Effector memory CD8-positive, alpha-beta T cell (primary cell): Measurements from ENCODE around the gene CHD2.

Source experiments
- ATAC-seq: fragments of 150-1000 bp; cut with Tn5 transposase; replicated peaks from 2 replicates; pipeline ENCODE4 v1.10.0; 2021; ENCODE audit warnings: mild to moderate bottlenecking, moderate library complexity
- DNase-seq, 3 experiments: peaks; one replicate each; pipeline ENCODE4 v3.0.0; 2021
- H3K27ac Mint-ChIP-seq, 2 donors: one replicate each; pipeline ENCODE4 v1.8.0; 2022; ENCODE audit warnings: mild to moderate bottlenecking in 2 of 2, mixed read lengths in 2 of 2, moderate library complexity in 2 of 2
- H3K27me3 Mint-ChIP-seq, 2 donors: one replicate each; pipeline ENCODE4 v1.8.0; 2022; ENCODE audit warnings: mixed read lengths in 2 of 2
- H3K36me3 Mint-ChIP-seq: one replicate; pipeline ENCODE4 v1.8.0; 2022; ENCODE audit warnings: mild to moderate bottlenecking, moderate library complexity, mixed read lengths; ENCODE audit not compliant: insufficient read depth
- H3K4me1 Mint-ChIP-seq, 2 donors: one replicate each; pipeline ENCODE4 v1.8.0; 2022; ENCODE audit warnings: low read depth in 2 of 2, mixed read lengths in 2 of 2
- H3K4me3 Mint-ChIP-seq, 2 donors: one replicate each; pipeline ENCODE4 v1.8.0; 2022; ENCODE audit warnings: mild to moderate bottlenecking in 2 of 2, mixed read lengths in 2 of 2, moderate library complexity in 2 of 2
- H3K9me3 Mint-ChIP-seq, 2 donors: one replicate each; pipeline ENCODE4 v1.8.0; 2022; ENCODE audit warnings: mixed read lengths in 2 of 2

The CHD2 gene

GRCh38 chr15:92891533-92892200 is 8.5 kb upstream of the CHD2 start:
- Mint-ChIP-seq H3K4me3 (peak overlapping the region; percentile 61 to 99), H3K9me3 (no peaks in the 10 kb centered on the region), H3K4me1 (peaks cover 34 to 56% of the 10 kb centered on the region in 2 donors), H3K27me3 (no peaks in the 10 kb centered on the region), H3K27ac (peak overlapping the region; percentile 52 to 78), H3K36me3 (peaks cover 100% of the 10 kb centered on the region)
- no peak for DNase-seq
- no peak for ATAC-seq

GRCh38 chr15:92892201-92892555 is 7.9 kb upstream of the CHD2 start:
- Mint-ChIP-seq H3K36me3 (peaks cover 100% of the 10 kb centered on the region), H3K4me3 (peak overlapping the region in 1 of 2 donors; percentile 99), H3K27ac (no peak overlapping the region), H3K27me3 (no peaks in the 10 kb centered on the region), H3K9me3 (no peaks in the 10 kb centered on the region), H3K4me1 (peaks cover 35 to 56% of the 10 kb centered on the region in 2 donors)
- ATAC-seq (no peak), DNase-seq (no peak)

DNA sequence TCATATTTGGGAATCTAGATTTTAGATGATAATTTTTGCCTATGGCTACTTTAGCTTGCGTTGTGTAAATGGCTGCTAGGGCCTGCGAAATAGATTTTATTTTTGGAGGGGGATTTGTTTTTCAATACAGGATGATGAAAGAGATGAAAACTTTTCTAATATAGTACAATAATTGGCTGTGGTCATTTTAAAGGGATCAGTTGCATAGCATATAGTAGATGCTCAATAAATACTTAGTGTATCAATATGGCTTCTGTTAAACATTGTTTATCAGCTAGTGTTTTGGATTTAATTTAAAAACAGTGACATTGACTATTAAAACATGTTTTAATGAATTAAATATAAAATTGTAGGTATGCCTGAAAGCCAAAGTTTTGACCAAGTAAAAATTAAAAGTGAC is 6.9 kb upstream of the CHD2 start:
- ATAC-seq, result no peak
- H3K27me3 Mint-ChIP-seq, result no peaks in the 10 kb centered on the region
- peak overlapping the region in 1 of 2 donors; percentile 5 for H3K27ac Mint-ChIP-seq
- H3K4me3 Mint-ChIP-seq, result no peak overlapping the region
- DNase-seq, result no peak
- H3K9me3 Mint-ChIP-seq, result no peaks in the 10 kb centered on the region
- peaks cover 100% of the 10 kb centered on the region for H3K36me3 Mint-ChIP-seq
- peaks cover 32 to 54% of the 10 kb centered on the region in 2 donors for H3K4me1 Mint-ChIP-seq

GRCh38 chr15:92896561-92896960 is 3.6 kb upstream of the CHD2 start:
- DNase-seq (no peak), ATAC-seq (no peak)
- peaks cover 29 to 43% of the 10 kb centered on the region in 2 donors for H3K4me1 Mint-ChIP-seq
- H3K9me3 Mint-ChIP-seq, result peaks cover 2 to 10% of the 10 kb centered on the region in 2 donors
- no peaks in the 10 kb centered on the region for H3K27me3 Mint-ChIP-seq
- H3K27ac Mint-ChIP-seq, result peak overlapping the region; percentile 12 to 91
- peaks cover 99% of the 10 kb centered on the region for H3K36me3 Mint-ChIP-seq
- peak overlapping the region; percentile 41 to 52 for H3K4me3 Mint-ChIP-seq

- no peak for DNase-seq
- ATAC-seq, result no peak
- Mint-ChIP-seq H3K4me1 (peaks cover 29 to 43% of the 10 kb centered on the region in 2 donors), H3K9me3 (peaks cover 2 to 10% of the 10 kb centered on the region in 2 donors), H3K36me3 (peaks cover 96% of the 10 kb centered on the region), H3K4me3 (peak overlapping the region in 1 of 2 donors; percentile 52), H3K27ac (peak overlapping the region; percentile 12 to 91), H3K27me3 (no peaks in the 10 kb centered on the region)
Measured at GRCh38 chr15:92897620-92898019, 2.5 kb upstream of the CHD2 start.

DNA sequence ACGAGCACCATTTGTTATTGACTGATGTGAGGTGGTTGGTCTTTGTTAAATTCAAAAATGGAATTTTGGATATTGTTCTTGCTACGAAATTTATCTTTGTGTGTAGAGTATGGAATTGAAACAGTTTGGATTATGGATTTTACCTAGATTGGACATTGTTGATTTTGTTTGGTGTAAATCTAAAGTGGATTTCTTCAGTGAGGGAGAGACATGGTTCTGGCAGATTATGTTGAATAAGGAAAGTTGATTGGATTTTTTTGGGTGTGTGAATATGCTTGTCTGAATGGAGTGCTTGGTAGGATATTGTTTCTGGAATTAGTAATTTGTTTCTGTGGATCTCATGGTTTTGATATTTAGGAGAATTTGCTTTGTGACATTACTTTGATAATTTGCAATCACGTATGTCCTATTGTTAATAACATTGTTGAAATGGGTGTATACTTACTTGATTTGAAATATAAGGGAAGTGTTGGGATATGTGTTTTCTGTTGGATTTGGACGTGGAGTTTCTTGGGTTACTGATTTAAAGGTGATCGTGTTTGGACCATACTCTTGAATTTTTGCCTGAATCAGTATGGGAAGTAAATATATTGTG is 1.0 kb upstream of the CHD2 start:
- no peak for ATAC-seq
- peak overlapping the region; percentile 99 to 100 for H3K27ac Mint-ChIP-seq
- no peak for DNase-seq
- peaks cover 96% of the 10 kb centered on the region for H3K36me3 Mint-ChIP-seq
- H3K4me3 Mint-ChIP-seq, result peak overlapping the region; percentile 94 to 98
- H3K9me3 Mint-ChIP-seq, result peaks cover 2 to 10% of the 10 kb centered on the region in 2 donors
- peaks cover 34 to 52% of the 10 kb centered on the region in 2 donors for H3K4me1 Mint-ChIP-seq
- H3K27me3 Mint-ChIP-seq, result no peaks in the 10 kb centered on the region

DNA sequence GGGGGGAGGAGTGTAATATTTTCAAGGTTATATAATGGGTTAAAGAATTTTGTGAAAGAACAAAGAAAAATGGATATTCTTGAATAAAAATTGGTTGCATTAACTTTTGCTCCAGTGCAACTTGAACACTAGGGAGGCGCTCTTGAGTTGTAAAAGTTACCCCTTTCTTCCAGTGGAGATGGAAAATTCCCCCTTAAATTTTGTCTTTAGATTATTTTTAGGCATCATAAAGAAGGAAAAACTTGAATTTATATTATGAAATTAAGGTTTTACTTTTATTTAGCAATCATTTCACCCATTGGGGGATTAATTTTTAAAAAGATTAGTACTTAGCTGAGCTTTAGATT is 550 bp upstream of the CHD2 start:
- Mint-ChIP-seq H3K36me3 (peaks cover 96% of the 10 kb centered on the region), H3K4me3 (peak overlapping the region; percentile 94 to 98), H3K9me3 (peaks cover 2 to 10% of the 10 kb centered on the region in 2 donors), H3K27me3 (no peaks in the 10 kb centered on the region), H3K27ac (peak overlapping the region; percentile 99 to 100), H3K4me1 (peaks cover 37 to 53% of the 10 kb centered on the region in 2 donors)
- DNase-seq (no peak), ATAC-seq (no peak)

- Mint-ChIP-seq H3K9me3 (peaks cover 2 to 10% of the 10 kb centered on the region in 2 donors), H3K4me3 (peak overlapping the region; percentile 94 to 98), H3K27ac (peak overlapping the region; percentile 99 to 100), H3K4me1 (peaks cover 35 to 53% of the 10 kb centered on the region in 2 donors), H3K27me3 (no peaks in the 10 kb centered on the region), H3K36me3 (peaks cover 91% of the 10 kb centered on the region)
- DNase-seq (no peak), ATAC-seq (no peak)
Measured at GRCh38 chr15:92900731-92901071, 577 bp downstream of the CHD2 start.

- Mint-ChIP-seq H3K4me1 (peaks cover 38 to 57% of the 10 kb centered on the region in 2 donors), H3K27ac (peak overlapping the region; percentile 99 to 100)
- no peak for DNase-seq
Measured at GRCh38 chr15:92901072-92901761, 1.1 kb downstream of the CHD2 start.

DNA sequence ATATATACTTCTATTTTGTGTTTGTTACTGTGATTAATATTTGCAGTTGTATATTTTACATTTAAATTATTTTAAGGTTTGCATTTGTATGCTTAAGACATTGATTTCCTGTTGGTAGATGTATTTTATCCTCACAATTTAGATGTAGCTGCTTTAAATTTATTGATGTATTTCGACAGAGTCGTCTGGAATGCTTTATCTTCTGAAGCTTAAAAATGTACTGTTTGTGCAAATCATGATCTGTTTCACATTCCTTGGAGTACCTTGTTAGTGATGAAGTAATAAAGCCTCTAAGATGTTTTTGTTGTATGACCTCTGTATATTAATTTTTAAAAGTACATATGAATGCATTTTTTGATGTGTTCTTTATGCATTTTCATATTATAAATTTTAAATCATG is 1.9 kb downstream of the CHD2 start:
- Mint-ChIP-seq H3K4me1 (peaks cover 39 to 57% of the 10 kb centered on the region in 2 donors), H3K36me3 (peaks cover 91% of the 10 kb centered on the region)

More at GRCh38 chr15:92901072-92901761, 1.1 kb downstream of the CHD2 start:
- Mint-ChIP-seq H3K36me3 (peaks cover 91% of the 10 kb centered on the region), H3K4me3 (peak overlapping the region; percentile 94 to 98), H3K27me3 (no peaks in the 10 kb centered on the region), H3K9me3 (peaks cover 2 to 10% of the 10 kb centered on the region in 2 donors)
- ATAC-seq, result no peak

DNA sequence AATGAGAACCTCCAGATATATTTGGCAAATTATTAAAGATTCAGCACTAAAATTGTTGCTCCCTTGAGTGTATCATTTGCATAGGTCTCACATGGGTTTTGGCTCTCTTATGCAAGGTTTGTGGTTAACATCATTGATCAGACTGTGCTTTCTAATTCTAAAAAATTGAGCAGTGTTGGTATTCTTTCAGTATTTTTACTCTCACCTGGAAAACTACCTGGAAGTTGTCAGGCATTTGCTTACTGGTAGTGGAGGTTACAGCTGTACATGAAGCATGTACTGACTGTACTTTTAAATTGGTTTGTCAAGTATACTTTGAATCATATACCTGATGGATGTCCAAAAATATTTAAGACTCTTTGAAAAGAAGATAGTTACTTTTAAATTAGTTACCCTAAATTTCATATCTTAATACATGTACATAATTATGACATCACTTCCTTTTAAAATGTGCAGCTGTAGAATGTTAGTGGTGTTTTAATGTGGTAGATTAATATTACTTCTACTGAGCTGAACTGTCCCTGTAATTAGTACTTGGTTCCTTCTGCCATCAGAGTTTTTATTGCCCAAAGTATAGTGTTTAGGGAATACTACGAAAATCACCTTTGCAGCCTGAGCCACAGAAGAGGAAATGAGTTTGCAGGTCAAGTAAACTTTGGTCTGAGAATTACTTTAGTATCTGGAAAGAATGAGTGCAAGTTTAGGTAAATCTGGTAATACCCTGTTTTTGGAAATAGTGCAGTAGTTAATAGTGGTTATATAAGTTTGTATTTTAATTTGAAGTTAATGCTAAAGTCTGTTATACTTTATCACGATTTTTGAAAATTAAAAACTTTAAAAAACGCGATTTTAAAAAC is 2.8 kb downstream of the CHD2 start:
- peak overlapping the region; percentile 99 to 100 for H3K27ac Mint-ChIP-seq
- H3K36me3 Mint-ChIP-seq, result peaks cover 86% of the 10 kb centered on the region
- no peak for DNase-seq
- H3K4me3 Mint-ChIP-seq, result peak overlapping the region; percentile 94 to 98
- H3K4me1 Mint-ChIP-seq, result peaks cover 45 to 59% of the 10 kb centered on the region in 2 donors
- H3K9me3 Mint-ChIP-seq, result peaks cover 2 to 10% of the 10 kb centered on the region in 2 donors
- H3K27me3 Mint-ChIP-seq, result no peaks in the 10 kb centered on the region
- no peak for ATAC-seq

More for the DNA sequence above, 1.9 kb downstream of the CHD2 start:
- DNase-seq (no peak), ATAC-seq (no peak)
- peak overlapping the region in 1 of 2 donors; percentile 99 for H3K27ac Mint-ChIP-seq
- peak overlapping the region; percentile 94 to 98 for H3K4me3 Mint-ChIP-seq
- H3K27me3 Mint-ChIP-seq, result no peaks in the 10 kb centered on the region
- peaks cover 2 to 10% of the 10 kb centered on the region in 2 donors for H3K9me3 Mint-ChIP-seq

DNA sequence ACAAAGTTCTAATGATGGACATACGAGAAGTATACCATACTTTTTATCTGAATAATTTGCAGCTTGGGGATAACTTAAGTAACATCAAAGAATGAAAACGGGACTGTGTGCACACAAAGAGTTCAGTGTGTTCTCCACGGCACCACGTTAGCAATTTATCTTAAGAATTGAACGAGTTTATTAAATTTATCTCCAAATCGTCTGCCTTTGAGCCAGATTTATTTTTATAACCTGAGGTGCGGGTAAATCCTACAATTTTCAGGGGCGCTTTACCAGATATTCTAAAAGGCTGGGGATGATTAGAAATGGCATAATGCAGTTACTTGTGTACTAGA is 3.5 kb downstream of the CHD2 start:
- peak overlapping the region; percentile 94 to 98 for H3K4me3 Mint-ChIP-seq
- peaks cover 51 to 65% of the 10 kb centered on the region in 2 donors for H3K4me1 Mint-ChIP-seq
- DNase-seq (no peak), ATAC-seq (peak; percentile 4)
- H3K27ac Mint-ChIP-seq, result peak overlapping the region; percentile 99 to 100
- peaks cover 2 to 10% of the 10 kb centered on the region in 2 donors for H3K9me3 Mint-ChIP-seq
- no peaks in the 10 kb centered on the region for H3K27me3 Mint-ChIP-seq
- peaks cover 82% of the 10 kb centered on the region for H3K36me3 Mint-ChIP-seq
